Measurements from ENCODE around the gene CCR5.

- TF ChIP-seq CTCF (IDR thresholded peaks at IDR 0.05; ENCODE audit: borderline replicate concordance, extremely low read depth, low read length, poor library complexity, severe bottlenecking) (no peak), EZH2 (IDR thresholded peaks at IDR 0.05; ENCODE audit: borderline replicate concordance, low read depth, low read length, severe bottlenecking) (no peak)
Observed at GRCh38 chr3:46359733-46360493, 10.8 kb upstream of the CCR5 start.
